SK-N-SH (cell line): ENCODE results near the gene ADAMTS4. TPM values are rescaled to one million over a fixed set of nuclear protein-coding genes. Genes with fewer than 3 reads are reported as not detected.

Experiments
- CTCF ChIA-PET: fragments of 300-600, 350-600 bp; formaldehyde crosslinking; extraction: SDS; loops from one replicate; lab custom pipeline; 2021; lab: Yijun Ruan, JAX
- POLR2A ChIA-PET: fragments of 350-600 bp; sonication (Branson Sonifier 250); formaldehyde crosslinking; extraction: SDS; loops from one replicate; lab custom pipeline; 2020; ENCODE audit warnings: antibody characterized with exemption, inconsistent platforms; lab: Yijun Ruan, JAX
- DNase-seq: peaks from one replicate; pipeline ENCODE4 v3.0.0; 2012
- H2AFZ ChIP-seq: fragments of 200-600 bp; sonication (generic); 2 replicates; pipeline ENCODE4 v1.8.1; 2016; ENCODE audit warnings: antibody characterized with exemption, mild to moderate bottlenecking, low read depth
- H3F3A ChIP-seq: fragments of 200-600 bp; sonication (generic); replicated peaks from 2 replicates; pipeline ENCODE3; 2016; ENCODE audit warnings: antibody characterized with exemption, mild to moderate bottlenecking; ENCODE audit not compliant: insufficient read depth
- H3K27ac ChIP-seq, 2 experiments: fragments of 200-500 bp in 1 of 2; fragments of 200-600 bp in 1 of 2; sonication (Bioruptor generic) in 1 of 2; sonication (generic), shearing (Covaris generic) in 1 of 2; 2 replicates each; pipeline versions ENCODE4 v1.5.1 to v1.6.1; 2014 to 2016; ENCODE audit warnings: low read depth in 2 of 2, inconsistent platforms in 1 of 2, low read length in 1 of 2, mild to moderate bottlenecking in 1 of 2, mixed read lengths in 1 of 2
- H3K27me3 ChIP-seq: fragments of 200-600 bp; sonication (generic), shearing (Covaris generic); 2 replicates; pipeline ENCODE4 v1.6.1; 2016; ENCODE audit warnings: mixed run types; ENCODE audit not compliant: insufficient read depth
- H3K36me3 ChIP-seq, 2 experiments: fragments of 200-500 bp in 1 of 2; fragments of 200-600 bp in 1 of 2; sonication (Bioruptor generic) in 1 of 2; sonication (generic) in 1 of 2; replicated peaks in 1 of 2; 2 replicates each; pipeline versions ENCODE3 to v1.5.1; 2014 to 2016; ENCODE audit warnings: low read length in 1 of 2, mild to moderate bottlenecking in 1 of 2; ENCODE audit not compliant: insufficient read depth in 2 of 2, control insufficient read depth in 1 of 2
- H3K4me1 ChIP-seq, 2 experiments: fragments of 200-500 bp in 1 of 2; fragments of 200-600 bp in 1 of 2; sonication (Bioruptor generic) in 1 of 2; sonication (generic), shearing (Covaris generic) in 1 of 2; 2 replicates each; pipeline versions ENCODE4 v1.5.1 to v1.6.1; 2014 to 2016; ENCODE audit warnings: low read depth in 1 of 2, low read length in 1 of 2, mixed run types in 1 of 2; ENCODE audit not compliant: insufficient read depth in 2 of 2, control insufficient read depth in 1 of 2
- H3K4me2 ChIP-seq: fragments of 200-600 bp; sonication (generic), shearing (Covaris generic); 2 replicates; pipeline ENCODE4 v1.6.1; 2017; ENCODE audit warnings: mixed run types
- H3K4me3 ChIP-seq, 2 experiments: fragments of 200-500 bp in 1 of 2; fragments of 200-600 bp in 1 of 2; sonication (Bioruptor generic) in 1 of 2; sonication (generic), shearing (Covaris generic) in 1 of 2; 2 replicates each; pipeline versions ENCODE4 v1.5.1 to v1.8.1; 2014 to 2016; ENCODE audit warnings: low read depth in 2 of 2, inconsistent platforms in 1 of 2, low read length in 1 of 2, mild to moderate bottlenecking in 1 of 2, mixed read lengths in 1 of 2, moderate library complexity in 1 of 2
- H3K79me2 ChIP-seq: fragments of 200-600 bp; sonication (generic); 2 replicates; pipeline ENCODE4 v1.8.1; 2017; ENCODE audit warnings: mild to moderate bottlenecking; ENCODE audit not compliant: insufficient read depth
- H3K9ac ChIP-seq: fragments of 200-600 bp; sonication (generic); 2 replicates; pipeline ENCODE4 v1.6.1; 2017; ENCODE audit warnings: mixed run types
- H3K9me2 ChIP-seq: fragments of 200-600 bp; sonication (generic); 2 replicates; pipeline ENCODE4 v1.6.1; 2017; ENCODE audit warnings: mixed run types
- H3K9me3 ChIP-seq: fragments of 200-600 bp; sonication (generic); 2 replicates; pipeline ENCODE4 v1.6.1; 2017; ENCODE audit warnings: mixed run types, mild to moderate bottlenecking, moderate library complexity
- H4K20me1 ChIP-seq: fragments of 200-600 bp; sonication (generic); 2 replicates; pipeline ENCODE4 v1.6.1; 2017; ENCODE audit warnings: mild to moderate bottlenecking, mixed run types; ENCODE audit not compliant: insufficient read depth
- EP300 ChIP-seq, 2 experiments: IDR thresholded peaks; 2 replicates each; pipeline versions ENCODE4 v1.4.0 to v1.6.1; 2012; ENCODE audit warnings: borderline replicate concordance in 1 of 2, low read depth in 1 of 2, low read length in 1 of 2
- FOSL2 ChIP-seq: IDR thresholded peaks from 2 replicates; pipeline ENCODE4 v1.4.0; 2012; ENCODE audit warnings: low read depth, mild to moderate bottlenecking, moderate library complexity, borderline replicate concordance
- JUND ChIP-seq: IDR thresholded peaks from 2 replicates; pipeline ENCODE4 v1.4.0; 2012
- NRF1 ChIP-seq: IDR thresholded peaks from 2 replicates; pipeline ENCODE4 v1.6.1; 2012; ENCODE audit warnings: low read depth, mild to moderate bottlenecking, low read length
- SMC3 ChIP-seq: IDR thresholded peaks from 2 replicates; pipeline ENCODE4 v1.6.1; 2012; ENCODE audit warnings: low read depth, low read length, improper control_type of control experiment
- TAF1 ChIP-seq: IDR thresholded peaks from 2 replicates; pipeline ENCODE4 v1.6.1; 2012; ENCODE audit warnings: low read depth, mild to moderate bottlenecking, low read length, moderate library complexity, borderline replicate concordance
- WGBS: methylation state at CpG from one replicate; pipeline ENCODE4 v1.1.6; 2017; ENCODE audit warnings: low lambda C conversion rate; 5-methylcytosine and 5-hydroxymethylcytosine counted together
- polyA plus RNA-seq, 3 experiments: library from polyadenylated mRNA; depleted of rRNA; stranded (reverse); fragments of >200 nt; gene quantifications; 2 replicates each; pipeline ENCODE4 v1.2.3, GENCODE V29; 2012
- TF ChIP-seq, protein P1 (sequence below): IDR thresholded peaks from 2 replicates; pipeline ENCODE4 v1.6.1; 2012; ENCODE audit warnings: mild to moderate bottlenecking, low read depth, low read length, moderate library complexity
- TF ChIP-seq, protein P2 (sequence below): fragments of 150-350 bp; IDR thresholded peaks from 2 replicates; pipeline ENCODE4 v1.6.1; 2016; ENCODE audit warnings: mild to moderate bottlenecking, low read depth, low read length
- TF ChIP-seq, protein P3 (sequence below): IDR thresholded peaks from 2 replicates; pipeline ENCODE4 v1.4.0; 2012; ENCODE audit warnings: low read depth, borderline replicate concordance

ADAMTS4 gene
- polyA plus RNA-seq, 1 of the 3 experiments (the other 2 are of a cell fraction): 1.2 TPM

DNA sequence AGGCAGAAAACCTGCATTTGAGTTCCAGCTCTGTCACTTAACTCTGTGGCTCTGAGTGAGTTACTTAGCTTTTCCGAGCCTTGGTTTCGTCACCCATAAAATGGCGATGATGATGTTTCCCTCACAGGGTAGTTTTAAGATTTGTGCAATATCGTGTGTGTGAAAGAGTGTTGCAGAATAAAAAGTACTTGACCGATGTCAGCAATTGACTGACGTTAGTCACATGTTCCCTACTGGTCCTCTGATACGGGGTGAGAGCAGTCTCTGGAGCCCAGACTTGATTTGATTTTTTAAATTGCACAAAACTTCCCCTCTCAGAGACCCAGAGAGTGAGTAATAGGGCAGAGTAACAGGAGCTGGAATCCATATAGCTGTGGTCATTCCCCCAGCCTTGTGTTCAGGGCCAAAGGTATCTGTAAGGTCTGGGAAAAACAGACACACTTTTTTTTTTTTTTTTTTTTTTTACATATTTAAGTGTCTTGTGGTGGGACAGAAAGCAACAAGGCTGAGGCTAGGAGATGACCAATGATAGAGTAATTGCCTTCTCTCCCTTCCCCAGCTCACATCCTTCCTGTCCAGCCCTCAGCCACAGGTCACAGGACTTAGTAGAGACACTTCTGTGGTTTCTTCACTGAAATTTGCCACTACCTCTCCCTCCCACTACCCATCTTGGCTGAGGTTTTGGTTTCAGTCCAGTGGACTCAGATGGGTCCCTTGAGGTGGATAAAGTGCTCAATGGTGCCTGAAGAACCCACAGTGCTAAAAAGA, 18.3 kb upstream of the ADAMTS4 start (continued):
- TF ChIP-seq, protein P1, sequence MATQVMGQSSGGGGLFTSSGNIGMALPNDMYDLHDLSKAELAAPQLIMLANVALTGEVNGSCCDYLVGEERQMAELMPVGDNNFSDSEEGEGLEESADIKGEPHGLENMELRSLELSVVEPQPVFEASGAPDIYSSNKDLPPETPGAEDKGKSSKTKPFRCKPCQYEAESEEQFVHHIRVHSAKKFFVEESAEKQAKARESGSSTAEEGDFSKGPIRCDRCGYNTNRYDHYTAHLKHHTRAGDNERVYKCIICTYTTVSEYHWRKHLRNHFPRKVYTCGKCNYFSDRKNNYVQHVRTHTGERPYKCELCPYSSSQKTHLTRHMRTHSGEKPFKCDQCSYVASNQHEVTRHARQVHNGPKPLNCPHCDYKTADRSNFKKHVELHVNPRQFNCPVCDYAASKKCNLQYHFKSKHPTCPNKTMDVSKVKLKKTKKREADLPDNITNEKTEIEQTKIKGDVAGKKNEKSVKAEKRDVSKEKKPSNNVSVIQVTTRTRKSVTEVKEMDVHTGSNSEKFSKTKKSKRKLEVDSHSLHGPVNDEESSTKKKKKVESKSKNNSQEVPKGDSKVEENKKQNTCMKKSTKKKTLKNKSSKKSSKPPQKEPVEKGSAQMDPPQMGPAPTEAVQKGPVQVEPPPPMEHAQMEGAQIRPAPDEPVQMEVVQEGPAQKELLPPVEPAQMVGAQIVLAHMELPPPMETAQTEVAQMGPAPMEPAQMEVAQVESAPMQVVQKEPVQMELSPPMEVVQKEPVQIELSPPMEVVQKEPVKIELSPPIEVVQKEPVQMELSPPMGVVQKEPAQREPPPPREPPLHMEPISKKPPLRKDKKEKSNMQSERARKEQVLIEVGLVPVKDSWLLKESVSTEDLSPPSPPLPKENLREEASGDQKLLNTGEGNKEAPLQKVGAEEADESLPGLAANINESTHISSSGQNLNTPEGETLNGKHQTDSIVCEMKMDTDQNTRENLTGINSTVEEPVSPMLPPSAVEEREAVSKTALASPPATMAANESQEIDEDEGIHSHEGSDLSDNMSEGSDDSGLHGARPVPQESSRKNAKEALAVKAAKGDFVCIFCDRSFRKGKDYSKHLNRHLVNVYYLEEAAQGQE: no peak
- TF ChIP-seq EP300 (IDR thresholded peaks at IDR 0.05; ENCODE audit: borderline replicate concordance in 1 of 2, low read depth in 1 of 2, low read length in 1 of 2): no peak
- no peak for TF ChIP-seq NRF1
- TF ChIP-seq, protein P2, sequence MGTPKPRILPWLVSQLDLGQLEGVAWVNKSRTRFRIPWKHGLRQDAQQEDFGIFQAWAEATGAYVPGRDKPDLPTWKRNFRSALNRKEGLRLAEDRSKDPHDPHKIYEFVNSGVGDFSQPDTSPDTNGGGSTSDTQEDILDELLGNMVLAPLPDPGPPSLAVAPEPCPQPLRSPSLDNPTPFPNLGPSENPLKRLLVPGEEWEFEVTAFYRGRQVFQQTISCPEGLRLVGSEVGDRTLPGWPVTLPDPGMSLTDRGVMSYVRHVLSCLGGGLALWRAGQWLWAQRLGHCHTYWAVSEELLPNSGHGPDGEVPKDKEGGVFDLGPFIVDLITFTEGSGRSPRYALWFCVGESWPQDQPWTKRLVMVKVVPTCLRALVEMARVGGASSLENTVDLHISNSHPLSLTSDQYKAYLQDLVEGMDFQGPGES: no peak
- TF ChIP-seq, protein P3, sequence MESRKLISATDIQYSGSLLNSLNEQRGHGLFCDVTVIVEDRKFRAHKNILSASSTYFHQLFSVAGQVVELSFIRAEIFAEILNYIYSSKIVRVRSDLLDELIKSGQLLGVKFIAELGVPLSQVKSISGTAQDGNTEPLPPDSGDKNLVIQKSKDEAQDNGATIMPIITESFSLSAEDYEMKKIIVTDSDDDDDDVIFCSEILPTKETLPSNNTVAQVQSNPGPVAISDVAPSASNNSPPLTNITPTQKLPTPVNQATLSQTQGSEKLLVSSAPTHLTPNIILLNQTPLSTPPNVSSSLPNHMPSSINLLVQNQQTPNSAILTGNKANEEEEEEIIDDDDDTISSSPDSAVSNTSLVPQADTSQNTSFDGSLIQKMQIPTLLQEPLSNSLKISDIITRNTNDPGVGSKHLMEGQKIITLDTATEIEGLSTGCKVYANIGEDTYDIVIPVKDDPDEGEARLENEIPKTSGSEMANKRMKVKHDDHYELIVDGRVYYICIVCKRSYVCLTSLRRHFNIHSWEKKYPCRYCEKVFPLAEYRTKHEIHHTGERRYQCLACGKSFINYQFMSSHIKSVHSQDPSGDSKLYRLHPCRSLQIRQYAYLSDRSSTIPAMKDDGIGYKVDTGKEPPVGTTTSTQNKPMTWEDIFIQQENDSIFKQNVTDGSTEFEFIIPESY: no peak
- TF ChIP-seq JUND: no peak
- TF ChIP-seq FOSL2: no peak
- TF ChIP-seq, all 33 proteins: peak for 0

DNA sequence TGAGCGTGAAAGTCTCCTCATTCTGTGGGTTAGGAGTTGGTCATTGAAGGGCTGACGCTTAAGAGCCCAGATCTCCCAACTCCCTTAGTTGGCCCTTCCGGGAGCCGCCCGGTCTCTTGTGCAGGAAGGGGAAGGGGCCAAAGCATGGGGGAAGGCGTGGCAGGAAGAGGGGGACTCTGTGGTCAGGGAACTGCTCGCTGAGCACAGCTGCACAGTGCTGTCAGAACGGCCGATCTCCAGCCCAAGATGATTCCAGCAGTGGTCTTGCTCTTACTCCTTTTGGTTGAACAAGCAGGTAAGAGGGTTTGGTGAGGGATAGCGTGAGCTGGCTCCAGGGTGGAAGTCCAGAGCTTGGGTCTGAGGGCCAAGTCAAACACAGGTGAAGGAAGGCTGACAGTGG, 16.2 kb upstream of the ADAMTS4 start, which contains the start of gene FCER1G:
TSS of gene FCER1G (plus strand) at position 220 of the 400 bp plus-strand sequence. CDS start at position 247, 27 bp downstream.
- ChIA-PET POLR2A (interaction anchor here (1.1 kb wide), 1 partner anchor 13 kb away, joined by 4 read pairs; the partner anchor contains the start of gene NDUFS2), CTCF (interaction anchor here (1.2 to 6.0 kb wide), 4 partner anchors 11 to 167 kb away, joined by 5 to 32 read pairs (median 6); partner anchors contain the start of gene TOMM40L)
- Histone ChIP-seq H3K4me1 (no peaks in the 10 kb centered on the region; a peak in 1 of 4 replicates), H3K4me3 (no peak within 1 kb of the TSS), H3K36me3 (peaks cover 38 to 44% of the 10 kb centered on the region in 2 experiments), H3K27me3 (no peaks in the 10 kb centered on the region), H3K9ac (no peak within 1 kb of the TSS), H3K79me2 (0 out of 2 replicates have a peak, but pooled peaks cover 4% of the 10 kb centered on the region)
- TF ChIP-seq TAF1 (no peak), SMC3 (no peak)
- TF ChIP-seq, all 33 proteins: peak for 0
- H3K9me3 ChIP-seq: no peaks in the 10 kb centered on the region
- no peak within 1 kb of the TSS for H2AFZ ChIP-seq
- WGBS: 99% methylated on average over 10 of the region's 10 CpGs
- H4K20me1 ChIP-seq: no peaks in the 10 kb centered on the region
- no peak within 1 kb of the TSS for H3K27ac ChIP-seq
- DNase-seq: no peak
- no peaks in the 10 kb centered on the region for H3F3A ChIP-seq
- H3K9me2 ChIP-seq: no peaks in the 10 kb centered on the region
- H3K4me2 ChIP-seq: no peak within 1 kb of the TSS
